ENCODE data around the gene SOX14. TPM values are rescaled to one million over a fixed set of nuclear protein-coding genes. Genes with fewer than 3 reads are reported as not detected.

Gene SOX14
- total RNA-seq, 1 experiment from 2014 or later, result not detected

DNA sequence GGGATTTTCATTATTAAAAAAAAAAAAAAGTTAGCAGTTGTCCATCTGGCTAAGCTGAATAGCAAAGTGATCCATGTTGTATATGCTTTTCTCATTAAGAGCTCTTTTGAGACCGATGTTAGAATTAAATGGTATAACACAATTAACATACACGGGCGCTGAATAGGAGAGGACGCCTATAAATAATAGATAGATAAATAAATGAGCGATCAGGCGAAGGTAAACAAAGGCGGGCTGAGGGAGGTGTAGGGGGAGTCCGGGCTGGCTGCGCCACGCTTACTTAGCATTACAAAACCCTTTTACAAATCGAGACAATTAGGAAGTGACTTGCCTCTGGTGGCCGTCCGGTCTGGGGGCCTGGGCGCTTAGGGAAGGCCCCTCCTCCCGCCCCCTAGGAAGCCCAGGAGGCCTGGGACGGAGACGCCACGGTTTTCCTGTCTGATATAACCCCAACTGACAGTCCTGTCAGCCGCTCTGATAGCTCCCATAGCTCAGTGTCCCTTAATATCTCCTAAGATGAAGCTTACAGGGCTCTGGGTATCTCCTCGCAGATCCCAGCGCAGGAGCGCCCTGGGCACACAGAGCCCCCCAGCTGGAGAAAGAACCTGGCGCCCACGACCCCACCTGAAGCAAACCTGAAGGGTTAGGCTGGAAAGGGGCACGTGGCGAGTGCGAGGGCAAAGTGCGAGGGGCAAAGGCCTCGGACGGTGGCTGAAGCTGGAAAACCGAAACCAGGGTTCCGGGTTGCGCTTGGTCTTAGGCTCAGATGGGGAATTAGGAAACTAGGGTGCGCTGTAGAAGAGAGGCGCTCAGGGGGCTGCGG lies 3.6 kb downstream of the SOX14 start:
- no peak for DNase-seq (ENCODE audit: extremely low read depth, low read depth)

DNA sequence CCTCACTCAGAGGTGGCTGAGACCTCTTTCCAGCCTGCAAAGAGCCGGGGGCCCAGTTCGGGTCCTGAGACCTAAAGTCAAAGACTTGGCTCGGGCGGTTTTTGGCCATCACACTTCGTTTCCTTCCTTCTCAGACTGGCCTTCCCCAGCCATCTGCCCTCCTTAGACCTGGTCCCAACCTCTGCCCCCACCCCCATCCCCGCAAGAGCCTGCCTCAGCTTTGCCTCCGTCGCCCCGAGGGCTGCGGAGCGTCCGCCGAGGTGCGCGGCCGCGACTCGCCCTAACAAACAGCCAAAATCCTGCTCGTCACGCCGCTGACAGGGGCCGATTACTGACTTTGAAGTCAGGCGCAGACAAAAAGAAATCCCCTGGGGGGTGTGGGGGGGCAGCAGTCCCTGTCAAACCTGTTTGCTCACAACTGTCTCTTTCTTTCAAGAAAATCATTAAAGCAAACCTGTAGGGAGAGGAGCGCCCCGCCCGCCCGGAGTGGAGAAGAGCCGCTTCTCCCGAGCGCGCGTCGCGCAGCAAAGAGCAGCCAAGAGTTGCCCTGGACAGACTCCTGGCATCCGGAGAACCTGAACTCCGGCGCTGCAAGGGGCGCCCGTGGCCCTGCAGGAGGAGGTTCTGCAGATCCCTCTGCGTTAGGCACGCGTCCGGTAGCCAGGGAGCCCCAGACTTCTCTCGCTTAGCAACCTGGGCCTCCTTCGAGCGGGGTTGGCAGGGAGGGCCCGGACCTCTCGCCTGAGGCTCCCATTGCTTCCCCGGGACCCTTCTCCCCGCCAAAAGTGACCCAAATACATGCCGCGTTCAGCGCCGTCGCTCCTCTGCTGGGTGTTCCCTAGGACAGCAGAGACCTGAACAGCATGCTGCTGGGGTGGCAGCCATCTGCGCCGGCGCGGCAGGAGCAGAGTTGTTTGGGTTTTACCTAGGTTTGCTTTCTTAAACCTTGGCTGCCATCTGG lies 4.5 kb downstream of the SOX14 start:
- no peak for DNase-seq (ENCODE audit: extremely low read depth, low read depth)

DNA sequence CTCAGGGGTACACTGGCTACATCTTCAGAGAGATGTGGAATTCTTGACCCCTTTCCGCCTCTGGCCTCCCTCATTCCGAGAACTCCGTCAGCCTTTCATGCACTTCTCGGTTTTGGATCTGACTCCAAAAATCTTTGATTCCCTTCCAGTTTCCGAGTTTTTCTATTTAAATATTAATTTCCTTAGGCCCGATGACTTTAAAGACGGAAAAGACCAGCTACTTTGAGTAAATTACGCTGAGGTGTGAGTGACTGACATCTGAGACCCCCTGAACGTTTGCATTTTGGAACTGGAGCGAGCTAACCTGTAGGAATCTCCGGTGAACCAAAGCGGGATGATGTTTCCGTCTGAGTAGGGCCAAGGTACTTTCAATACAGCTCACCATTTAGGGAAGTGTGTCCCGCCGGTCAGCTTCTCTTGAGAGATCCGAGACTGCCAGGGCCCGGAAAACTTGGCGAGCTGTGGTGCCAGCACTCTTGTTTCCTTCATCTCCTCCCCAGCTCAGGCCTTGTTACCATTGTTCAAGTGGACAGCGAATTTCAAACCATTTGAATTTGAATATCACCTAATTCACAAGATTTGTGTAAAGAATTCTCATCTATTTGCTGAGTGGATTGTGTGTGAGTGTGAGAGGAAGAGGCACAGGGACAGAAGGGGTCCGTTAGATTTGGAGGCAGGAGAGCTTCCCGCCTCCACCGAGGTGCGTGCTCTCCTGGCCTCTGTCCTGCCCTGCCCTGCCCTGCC lies 5.4 kb downstream of the SOX14 start:
- DNase-seq (ENCODE audit: extremely low read depth, low read depth), result no peak

DNA sequence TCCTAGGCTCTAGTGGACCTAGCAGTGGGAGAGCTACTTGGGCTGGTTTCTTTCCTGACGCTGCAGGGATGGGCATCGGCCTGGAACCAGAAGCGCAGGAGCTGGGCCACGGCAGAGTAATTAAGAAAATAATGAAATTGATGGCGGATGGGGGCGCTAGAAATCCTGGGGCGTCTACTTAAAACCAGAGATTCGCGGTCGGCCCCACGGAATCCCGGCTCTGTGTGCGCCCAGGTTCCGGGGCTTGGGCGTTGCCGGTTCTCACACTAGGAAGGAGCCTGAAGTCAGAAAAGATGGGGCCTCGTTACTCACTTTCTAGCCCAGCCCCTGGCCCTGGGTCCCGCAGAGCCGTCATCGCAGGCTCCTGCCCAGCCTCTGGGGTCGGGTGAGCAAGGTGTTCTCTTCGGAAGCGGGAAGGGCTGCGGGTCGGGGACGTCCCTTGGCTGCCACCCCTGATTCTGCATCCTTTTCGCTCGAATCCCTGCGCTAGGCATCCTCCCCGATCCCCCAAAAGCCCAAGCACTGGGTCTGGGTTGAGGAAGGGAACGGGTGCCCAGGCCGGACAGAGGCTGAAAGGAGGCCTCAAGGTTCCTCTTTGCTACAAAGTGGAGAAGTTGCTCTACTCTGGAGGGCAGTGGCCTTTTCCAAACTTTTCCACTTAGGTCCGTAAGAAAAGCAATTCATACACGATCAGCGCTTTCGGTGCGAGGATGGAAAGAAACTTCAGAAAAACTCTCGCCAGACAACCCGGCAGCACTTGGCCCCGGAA lies 6.1 kb downstream of the SOX14 start:
- DNase-seq (ENCODE audit: extremely low read depth, low read depth), result no peak

DNA sequence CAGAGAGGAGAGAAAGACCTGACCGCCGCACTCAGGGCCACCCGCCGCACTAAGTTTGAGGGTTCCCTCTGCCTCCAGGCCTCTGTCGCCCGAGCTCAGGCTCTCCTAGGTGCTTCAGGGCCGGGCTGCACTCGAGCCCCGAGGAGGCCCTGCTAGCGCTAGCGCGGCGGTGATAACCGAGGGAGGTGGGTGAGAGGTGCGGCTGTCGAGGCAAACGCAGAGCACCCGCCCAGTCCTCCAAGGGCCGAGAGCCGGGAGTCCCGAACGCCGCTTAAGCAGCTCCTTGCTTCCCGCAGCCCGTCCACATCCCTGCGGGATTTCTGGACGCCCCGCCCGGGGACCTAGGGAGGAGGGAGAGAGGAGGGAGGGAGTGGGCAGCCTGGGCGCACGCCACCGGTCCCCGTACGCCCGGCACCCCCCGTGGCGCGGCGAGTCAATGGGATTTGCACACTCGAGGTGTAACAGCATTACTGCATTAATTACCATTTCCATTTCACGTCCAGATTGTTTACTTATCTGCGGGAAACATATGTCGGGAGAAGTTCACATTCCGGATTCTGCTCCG lies 6.8 kb downstream of the SOX14 start:
- no peak for DNase-seq (ENCODE audit: extremely low read depth, low read depth)

DNA sequence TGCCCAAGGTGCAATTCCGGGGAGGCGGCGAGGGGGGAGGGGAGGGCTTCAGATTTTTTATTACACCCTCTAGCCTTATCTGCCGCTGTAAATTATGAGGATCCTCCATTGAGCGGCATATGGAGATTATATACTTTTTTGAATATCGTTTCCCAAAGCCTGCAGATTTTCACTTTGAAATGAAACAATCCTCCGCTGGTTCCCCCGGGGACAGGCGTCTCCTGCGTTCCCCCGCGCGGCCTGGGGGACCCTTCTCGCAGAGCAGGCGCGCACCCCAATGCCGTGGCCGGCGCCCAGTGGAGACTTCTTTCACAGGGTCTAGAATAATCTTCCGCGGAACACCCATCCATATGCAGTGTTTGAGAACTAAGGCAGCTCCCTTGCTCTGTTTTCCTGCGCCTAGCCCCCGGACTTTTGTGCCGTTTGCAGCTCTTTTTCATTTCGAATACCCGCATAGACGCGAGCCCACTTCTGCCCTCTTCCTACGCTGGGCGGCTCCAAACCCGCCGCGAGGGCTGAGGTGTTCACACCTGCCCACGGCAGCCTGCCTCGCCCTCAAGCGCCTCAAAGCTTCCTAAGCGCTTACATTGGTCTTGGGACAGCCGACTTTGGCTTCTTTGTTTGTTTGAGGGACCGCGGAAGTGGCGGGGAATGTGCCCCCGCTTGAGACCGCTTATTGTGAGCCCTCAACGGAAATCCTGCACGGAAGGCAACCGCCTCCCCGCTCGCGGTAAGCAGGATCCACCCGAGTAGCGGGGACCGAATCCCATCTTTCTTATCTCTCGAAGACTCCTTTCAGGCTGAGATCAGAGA lies 7.5 kb downstream of the SOX14 start:
- DNase-seq (ENCODE audit: extremely low read depth, low read depth), result no peak

DNA sequence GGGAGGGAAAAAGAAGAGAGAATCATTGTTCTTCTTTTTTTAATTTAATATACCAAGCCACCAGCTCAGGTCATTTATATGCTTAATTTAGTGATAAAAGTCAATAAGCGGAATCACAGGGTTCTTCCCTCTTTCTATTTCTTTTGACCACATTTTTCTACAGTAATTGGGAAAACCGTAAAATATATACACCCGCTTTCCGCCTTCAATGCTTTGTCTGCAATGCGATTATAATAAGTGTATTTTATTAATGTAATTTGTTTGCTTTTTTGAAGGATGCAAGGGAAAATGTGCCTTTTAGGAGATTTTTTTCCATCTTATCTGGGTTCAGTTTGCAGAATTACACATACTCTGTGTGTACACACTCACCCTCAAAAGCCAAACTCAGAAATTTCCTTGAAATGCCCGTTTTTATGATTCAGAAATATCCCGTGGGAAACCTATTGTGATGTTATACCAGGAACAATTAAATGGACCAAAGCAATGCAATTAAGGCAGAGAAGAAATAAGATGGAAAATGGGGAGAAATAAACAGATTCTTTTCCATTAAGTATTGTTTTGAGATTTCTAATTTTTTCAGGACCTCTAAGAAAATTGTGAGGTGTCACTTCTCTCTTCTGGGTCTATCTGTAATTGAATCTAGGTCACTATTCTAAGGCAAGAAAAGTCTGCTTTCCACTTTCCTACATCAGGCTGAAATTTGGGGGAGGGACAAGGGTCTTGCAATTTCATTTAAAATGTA lies 8.3 kb downstream of the SOX14 start:
- DNase-seq (ENCODE audit: extremely low read depth, low read depth), result no peak

DNA sequence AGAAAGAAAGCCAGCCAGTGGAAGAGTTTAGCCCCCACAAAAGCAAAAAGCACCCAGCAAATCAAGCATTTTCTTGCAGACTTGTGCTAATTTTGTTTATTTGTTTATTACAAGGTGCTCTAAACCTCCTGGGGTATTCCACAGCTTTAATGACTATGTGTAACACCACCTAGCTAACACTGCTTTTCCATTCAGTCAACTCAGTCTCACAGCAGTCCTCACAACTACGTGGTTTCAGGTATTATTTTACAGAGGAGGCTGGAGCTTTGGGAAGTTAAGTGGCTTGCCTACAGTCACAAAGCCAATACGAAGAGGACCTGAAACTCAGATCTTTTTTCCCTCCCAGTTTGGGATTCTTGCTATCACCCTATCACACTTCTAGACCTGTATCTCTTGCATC lies 14.8 kb downstream of the SOX14 start:
- DNase-seq (ENCODE audit: extremely low read depth, low read depth), result no peak

DNA sequence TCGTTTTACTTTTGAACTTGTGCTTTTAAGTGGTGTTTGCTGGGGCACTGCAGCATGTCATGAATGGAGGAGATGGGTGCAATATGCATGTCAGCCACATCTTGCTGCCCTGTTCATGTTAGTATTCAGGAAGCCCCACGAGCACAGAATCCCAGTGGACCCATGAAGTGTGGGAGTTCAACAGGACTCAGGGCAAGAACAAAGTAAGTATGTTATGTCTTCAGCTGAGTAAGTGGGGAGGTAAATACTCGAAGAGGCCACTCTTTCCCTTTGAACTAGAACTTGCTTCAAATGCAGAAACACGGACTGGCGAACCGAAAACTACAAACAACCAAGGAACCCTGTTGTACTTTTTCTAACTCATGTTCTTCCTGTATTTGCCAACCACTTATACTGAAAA lies 23.4 kb downstream of the SOX14 start:
- DNase-seq (ENCODE audit: extremely low read depth, low read depth), result no peak

DNA sequence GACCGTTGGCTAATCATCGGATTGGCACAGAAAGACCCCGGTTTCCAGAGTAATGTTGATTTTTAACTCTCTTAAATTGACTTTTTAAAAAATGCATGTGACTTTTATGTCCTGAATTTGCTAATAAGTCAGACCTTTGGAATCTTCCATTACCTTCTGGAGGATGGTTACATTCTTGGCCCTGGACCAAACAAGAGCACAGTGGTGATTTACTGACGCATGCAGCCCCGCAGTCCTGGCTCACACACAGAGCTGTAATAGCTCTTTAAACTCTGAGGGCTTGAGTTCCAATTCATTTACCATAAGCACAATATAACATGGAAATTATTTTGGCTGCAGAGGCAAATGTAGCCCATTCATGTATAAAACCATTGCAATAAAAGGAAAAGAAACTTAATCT lies 25.1 kb downstream of the SOX14 start:
- DNase-seq (ENCODE audit: extremely low read depth, low read depth), result no peak

DNA sequence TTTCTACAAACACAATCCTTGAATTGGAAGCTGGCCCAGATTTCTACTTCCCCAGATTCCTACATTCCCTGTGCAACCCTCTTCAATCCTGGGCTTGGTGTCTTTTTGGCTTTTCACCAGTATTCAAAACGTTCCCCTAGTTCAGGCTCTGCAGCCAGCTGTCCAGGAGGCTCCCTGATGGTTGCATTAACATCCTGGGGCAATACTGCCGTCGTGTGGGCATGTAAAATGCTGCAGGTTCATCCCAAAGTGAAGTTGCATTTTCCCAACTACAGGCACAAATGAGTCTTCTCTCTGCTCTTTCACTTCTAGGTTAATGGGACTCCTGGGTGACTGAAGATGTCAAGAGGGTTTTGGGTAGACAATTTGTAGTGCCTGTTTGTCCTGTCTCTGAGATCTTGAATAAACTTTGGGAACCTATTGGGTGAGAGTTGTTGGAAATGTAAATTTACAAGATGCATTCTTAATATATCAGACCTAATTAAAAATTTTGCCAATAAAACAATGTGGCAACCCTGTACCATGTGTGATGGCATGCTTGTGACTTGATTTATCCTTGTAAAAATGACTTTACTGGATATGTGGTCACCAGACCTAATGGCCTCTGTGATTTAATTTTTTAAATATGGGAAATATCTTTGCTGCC lies 28.6 kb downstream of the SOX14 start:
- DNase-seq (ENCODE audit: extremely low read depth, low read depth), result no peak

DNA sequence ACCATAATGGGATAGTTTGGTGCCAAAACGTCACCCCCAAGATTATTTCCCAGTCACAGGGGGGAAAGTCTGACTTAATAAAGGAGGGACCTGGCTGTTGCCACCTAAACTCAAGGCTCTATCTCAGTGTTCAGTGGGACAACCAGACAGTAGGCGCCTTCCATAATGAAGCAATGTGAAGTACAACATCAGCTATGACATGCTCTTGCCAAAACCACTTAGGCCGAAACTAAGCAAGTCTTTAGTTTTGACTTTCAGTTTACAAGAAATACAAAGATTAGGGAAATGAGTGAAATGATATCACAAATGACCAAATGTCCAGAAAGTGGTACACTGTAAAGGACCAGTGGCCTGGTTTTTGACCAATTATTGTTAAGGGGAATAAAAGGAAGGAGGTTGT lies 32.9 kb downstream of the SOX14 start:
- DNase-seq (ENCODE audit: extremely low read depth, low read depth), result no peak

DNA sequence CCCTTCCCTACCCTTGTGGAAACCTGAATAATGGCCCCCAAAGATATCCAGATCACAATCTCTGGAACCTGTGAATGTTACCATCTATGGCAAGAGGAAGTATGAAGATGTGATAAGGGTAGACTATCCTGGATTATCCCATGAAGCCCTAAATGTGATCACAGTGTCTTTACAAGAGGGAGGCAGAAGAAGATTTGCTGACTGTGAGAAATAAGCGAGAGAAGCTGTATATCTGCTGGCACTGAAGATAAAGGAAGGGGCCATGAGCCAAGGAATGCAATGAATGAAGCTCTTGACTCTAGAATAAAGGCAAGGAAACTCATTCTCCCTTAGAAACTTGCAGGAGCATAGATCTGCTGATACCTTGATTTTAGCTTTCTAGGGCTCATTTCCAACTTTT lies 39.1 kb downstream of the SOX14 start:
- no peak for DNase-seq (ENCODE audit: extremely low read depth, low read depth)

DNA sequence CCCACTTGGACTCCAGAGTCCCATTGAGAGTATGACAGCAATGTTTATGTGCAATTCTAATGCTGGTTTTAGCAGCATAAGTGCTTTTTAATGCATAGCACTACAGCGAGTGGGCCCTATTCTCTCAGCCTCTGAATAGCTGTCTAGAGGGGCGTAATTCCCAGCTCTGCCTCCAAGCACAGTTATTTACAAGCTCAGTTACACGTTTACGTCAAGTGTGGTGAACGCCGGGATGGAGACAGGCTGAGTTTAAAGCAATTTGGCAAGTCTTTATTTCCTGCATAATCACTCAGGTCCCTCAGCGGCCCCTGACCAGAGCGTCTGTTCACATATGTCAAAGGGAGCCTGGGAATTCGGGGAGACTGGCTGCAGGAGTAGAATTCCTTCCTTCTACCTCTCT lies 43.9 kb downstream of the SOX14 start:
- DNase-seq (ENCODE audit: extremely low read depth, low read depth), result no peak

DNA sequence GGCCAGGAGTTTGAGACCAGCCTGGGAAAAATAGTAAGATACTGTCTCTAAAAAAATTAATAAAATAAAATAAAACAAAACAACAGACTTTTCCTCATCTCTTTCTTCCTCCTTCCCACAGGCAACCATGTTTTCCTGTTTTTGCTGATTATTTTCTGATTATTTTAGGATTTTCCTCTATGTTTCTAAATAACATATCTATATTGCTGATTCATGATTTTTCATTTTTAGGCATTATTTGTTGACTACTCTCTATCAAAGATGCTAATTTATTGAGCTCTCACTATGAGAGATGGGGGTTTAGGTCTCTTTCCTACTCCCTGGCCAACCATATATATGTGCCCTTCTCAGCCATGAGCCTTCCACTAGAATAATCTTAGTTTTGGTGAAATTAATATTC lies 45.4 kb downstream of the SOX14 start:
- no peak for DNase-seq (ENCODE audit: extremely low read depth, low read depth)

DNA sequence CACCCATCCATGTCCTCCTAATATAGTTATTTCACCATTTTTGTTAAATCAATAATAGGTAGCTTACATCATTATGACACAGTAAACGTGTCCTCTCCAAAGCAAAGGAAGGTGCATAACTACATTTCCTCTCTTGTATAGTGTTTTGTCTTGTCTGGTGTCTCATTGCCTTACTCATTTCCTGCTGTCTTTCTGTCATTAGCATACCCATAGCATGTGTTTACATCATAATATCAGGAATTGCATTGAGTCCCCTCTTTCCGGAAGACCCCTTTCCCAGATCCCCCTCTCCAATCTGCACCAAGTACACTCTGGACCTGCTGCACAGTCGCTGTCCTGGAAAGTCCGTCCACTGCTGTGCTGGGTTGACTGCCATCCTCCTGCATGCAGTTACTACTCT lies 47.9 kb downstream of the SOX14 start:
- DNase-seq (ENCODE audit: extremely low read depth, low read depth), result no peak

DNA sequence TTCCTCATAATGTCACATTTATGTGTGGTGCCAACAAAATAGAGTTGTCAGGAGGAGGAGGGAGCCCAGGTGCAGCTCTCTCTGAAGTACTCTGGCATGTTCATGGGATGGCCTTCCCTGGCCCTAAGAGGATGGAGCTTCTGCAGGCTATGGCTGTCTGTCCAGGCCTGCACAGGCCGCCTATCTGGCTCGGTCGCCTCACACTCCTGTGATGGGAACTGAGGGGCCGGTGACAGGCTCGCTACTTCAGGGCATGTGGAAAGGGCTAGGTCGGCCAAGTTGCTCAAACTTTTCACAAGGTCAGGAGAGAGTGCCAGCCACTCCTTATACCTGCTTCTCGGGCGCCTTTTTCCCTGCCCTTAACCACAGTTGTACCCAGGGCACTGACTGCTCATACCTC lies 51.1 kb downstream of the SOX14 start:
- DNase-seq (ENCODE audit: extremely low read depth, low read depth), result no peak

Measured in NCI-H460 (cell line).